Frontal cortex (tissue), 4 donors: Measurements from ENCODE around the gene CCDC141. TPM values are rescaled to one million over a fixed set of nuclear protein-coding genes. Genes with fewer than 3 reads are reported as not detected.

Experiments used
- DNase-seq, 2 donors: peaks; one replicate each; pipeline ENCODE4 v3.0.0; 2012; ENCODE audit warnings: low spot score in 2 of 2
- FAIRE-seq: peaks from 2 replicates; lab custom pipeline; 2012; peaks lifted over from hg19 to GRCh38; lab: Jason Lieb, UNC
- total RNA-seq: library from RNA; depleted of rRNA; stranded (reverse); fragments of >200 nt; gene quantifications from one replicate; pipeline ENCODE4 v1.2.3, GENCODE V29; 2014
- donor health status: control.
- donor health status: control.
- donor health status: control.

Gene CCDC141
- total RNA-seq, 1 donor from 2014 or later = 1.2 TPM

- no peak for DNase-seq
- no peak for FAIRE-seq
Observed at GRCh38 chr2:178806543-178806942, 243.4 kb downstream of the CCDC141 start.

DNA sequence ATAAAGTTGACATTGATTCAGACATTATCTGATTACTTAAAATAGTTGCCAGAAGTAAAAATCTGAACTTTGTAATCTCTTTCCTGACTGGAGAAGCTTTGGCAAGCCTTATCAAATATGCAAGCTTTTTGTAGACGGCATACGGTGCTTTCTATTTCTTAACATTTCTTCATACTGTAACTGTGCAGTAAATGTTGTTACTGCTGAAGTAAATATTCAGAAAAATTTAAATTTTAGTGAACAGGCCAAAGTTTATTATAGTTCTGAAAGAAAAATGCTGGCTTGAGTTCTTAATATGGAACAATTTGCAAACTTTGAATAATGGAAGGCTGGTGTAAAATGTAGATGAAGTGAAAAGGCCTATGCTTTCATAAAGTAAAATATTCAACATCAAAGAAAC is 244.5 kb downstream of the CCDC141 start:
- no peak for FAIRE-seq
- DNase-seq = no peak

- DNase-seq (no peak), FAIRE-seq (no peak)
Observed at GRCh38 chr2:178804791-178805190, 245.1 kb downstream of the CCDC141 start.

DNA sequence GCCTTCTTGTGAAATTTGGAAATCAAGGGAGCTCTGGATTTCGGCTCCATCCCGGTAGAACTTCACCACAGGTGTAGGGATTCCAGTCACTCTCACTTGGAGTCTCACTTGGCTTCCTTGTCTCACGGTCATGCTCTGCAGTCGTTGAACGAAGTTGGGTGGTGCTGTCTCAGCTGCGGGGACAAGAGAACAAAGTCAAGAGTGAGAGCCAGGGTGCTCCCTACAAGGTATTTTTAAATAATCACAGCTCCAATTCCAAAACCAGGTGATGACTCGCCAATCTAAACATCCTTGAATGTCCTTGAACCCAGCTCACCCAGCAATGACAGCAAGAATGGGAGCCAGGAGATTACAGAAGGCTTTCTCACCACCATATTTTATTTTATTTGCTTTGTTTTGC is 249.4 kb downstream of the CCDC141 start:
- no peak for FAIRE-seq

DNA sequence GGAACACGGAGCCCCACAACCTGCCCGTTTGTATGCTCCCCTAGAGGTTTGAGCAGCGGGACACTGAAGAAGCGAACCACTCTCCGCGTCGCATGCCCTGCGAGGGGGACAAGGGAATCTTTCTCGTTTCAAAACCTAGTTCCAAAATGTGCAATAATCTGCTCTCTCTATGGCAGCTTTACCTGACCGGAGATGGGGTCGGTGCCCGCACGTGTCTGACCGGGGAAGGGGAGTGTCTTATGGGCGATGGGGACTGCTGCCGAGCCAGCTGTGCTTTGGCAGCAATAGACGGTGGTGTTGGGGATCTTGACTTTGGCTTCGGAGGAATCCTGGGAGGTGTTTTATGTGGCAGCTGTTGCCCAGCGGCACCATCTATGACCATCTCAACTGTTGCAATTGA is 250.6 kb downstream of the CCDC141 start:
- DNase-seq (no peak), FAIRE-seq (no peak)

More for the DNA sequence above, 249.4 kb downstream of the CCDC141 start:
- no peak for DNase-seq

GRCh38 chr2:178796079-178796677 is 253.8 kb downstream of the CCDC141 start:
- DNase-seq (peak in 1 of 2 donors; percentile 21), FAIRE-seq (peak; percentile 86)

- FAIRE-seq = no peak
- DNase-seq = no peak
Observed at GRCh38 chr2:178787934-178788333, 262.0 kb downstream of the CCDC141 start.

DNA sequence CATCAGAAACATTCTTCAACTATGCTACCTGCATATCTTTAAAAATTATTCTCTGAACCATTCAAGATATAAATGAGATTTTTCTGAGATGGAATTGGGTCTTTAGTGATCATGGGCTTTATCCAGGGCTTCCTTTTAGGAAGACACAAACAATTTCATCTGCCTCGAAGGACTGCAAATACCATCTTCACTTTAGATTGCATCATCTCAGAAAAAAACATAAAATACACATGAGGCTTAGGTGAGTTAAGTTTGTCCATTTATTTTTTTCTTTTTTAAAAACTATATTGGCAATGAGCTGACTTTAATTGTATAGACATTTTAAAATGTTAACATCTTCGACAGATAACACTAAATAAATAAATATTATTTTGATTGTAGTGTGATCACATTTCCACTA is 262.8 kb downstream of the CCDC141 start:
- FAIRE-seq (no peak), DNase-seq (no peak)

DNA sequence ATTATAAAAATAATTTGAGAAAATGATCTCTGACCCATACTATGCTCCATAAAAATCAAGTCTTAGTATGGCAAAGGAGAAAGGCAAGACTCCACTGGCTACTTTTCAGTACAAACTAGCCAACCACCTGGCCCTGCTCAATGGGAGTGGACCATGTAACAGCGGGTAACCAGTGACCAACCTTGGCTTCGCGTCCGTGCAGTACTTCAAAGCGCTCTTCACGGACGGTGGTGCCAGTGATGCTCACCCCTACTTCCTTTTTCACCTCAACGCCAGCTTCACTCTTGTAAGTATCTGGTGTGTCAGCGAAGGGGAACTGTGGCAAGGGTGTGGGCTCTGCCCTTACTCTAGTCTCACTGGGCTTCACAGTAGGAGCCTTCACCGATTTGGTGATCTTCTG is 266.0 kb downstream of the CCDC141 start:
- no peak for FAIRE-seq
- DNase-seq = no peak

DNA sequence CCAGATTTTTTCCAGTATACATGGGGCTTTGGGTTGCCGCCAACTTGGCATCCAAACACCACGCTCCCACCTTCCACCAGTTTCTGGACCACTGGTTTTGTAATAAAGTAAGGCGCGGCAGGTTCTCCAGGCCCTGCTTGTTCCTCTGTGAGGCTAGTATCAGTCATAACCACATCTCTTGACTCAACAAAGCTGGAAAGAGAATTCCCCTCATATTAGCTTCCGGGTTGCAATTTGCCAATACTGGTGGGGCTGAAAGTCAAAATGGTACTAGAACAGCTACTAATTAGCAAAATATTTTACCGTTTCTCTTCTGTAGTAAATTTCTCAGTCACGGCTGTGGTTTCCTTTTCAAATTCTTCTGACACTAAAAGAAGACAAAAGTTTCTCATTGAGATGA is 267.7 kb downstream of the CCDC141 start:
- FAIRE-seq = no peak
- DNase-seq = no peak

Other genes with a start within 250 kb of the CCDC141 start
- 1.6 TPM for gene TTN, start 242.7 kb downstream of the CCDC141 start, total RNA-seq
- 70.9 TPM for gene SESTD1, start 214.7 kb upstream of the CCDC141 start, total RNA-seq